Smooth muscle cell (in vitro differentiated cells): Measurements from ENCODE around the gene CFAP46. TPM values are rescaled to one million over a fixed set of nuclear protein-coding genes. Genes with fewer than 3 reads are reported as not detected.

Experiments
- DNase-seq: peaks from one replicate; lab custom pipeline; 2025; ENCODE audit not compliant: unreplicated experiment; lab: John Stamatoyannopoulos, UW
- H2AFZ ChIP-seq: fragments of 200-600 bp; sonication (generic); 2 replicates; pipeline ENCODE4 v1.6.0; 2016; ENCODE audit warnings: antibody characterized with exemption, low read depth, mild to moderate bottlenecking
- H3F3A ChIP-seq: fragments of 200-600 bp; sonication (generic); 2 replicates; pipeline ENCODE4 v1.6.0; 2017; ENCODE audit warnings: antibody characterized with exemption, low read depth
- H3K27ac ChIP-seq: fragments of 200-600 bp; sonication (generic); 2 replicates; pipeline ENCODE4 v1.5.1; 2016; ENCODE audit warnings: low read depth, mild to moderate bottlenecking
- H3K27me3 ChIP-seq: fragments of 200-600 bp; sonication (generic); 2 replicates; pipeline ENCODE4 v1.6.1; 2016; ENCODE audit warnings: low read depth, mild to moderate bottlenecking
- H3K36me3 ChIP-seq: fragments of 200-600 bp; sonication (generic); 2 replicates; pipeline ENCODE4 v1.5.1; 2016; ENCODE audit warnings: low read depth
- H3K4me1 ChIP-seq: fragments of 200-600 bp; sonication (generic); 2 replicates; pipeline ENCODE4 v1.5.1; 2016; ENCODE audit warnings: low read depth
- H3K4me2 ChIP-seq: fragments of 200-600 bp; sonication (generic); 2 replicates; pipeline ENCODE4 v1.6.0; 2016; ENCODE audit warnings: mild to moderate bottlenecking
- H3K4me3 ChIP-seq: fragments of 200-600 bp; sonication (generic); 2 replicates; pipeline ENCODE4 v1.5.1; 2016; ENCODE audit warnings: mild to moderate bottlenecking
- H3K79me2 ChIP-seq: fragments of 200-600 bp; sonication (generic); 2 replicates; pipeline ENCODE4 v1.6.0; 2016; ENCODE audit warnings: low read depth, mild to moderate bottlenecking
- H3K9ac ChIP-seq: fragments of 200-600 bp; sonication (generic); 2 replicates; pipeline ENCODE4 v1.6.0; 2016; ENCODE audit warnings: low read depth
- H3K9me3 ChIP-seq: fragments of 200-600 bp; sonication (generic); replicated peaks from 2 replicates; pipeline ENCODE4 v1.5.1; 2016; ENCODE audit warnings: low read depth
- H4K20me1 ChIP-seq: fragments of 200-600 bp; sonication (generic); 2 replicates; pipeline ENCODE4 v1.6.0; 2016; ENCODE audit warnings: low read depth
- CTCF ChIP-seq: fragments of 200-600 bp; sonication (generic); IDR thresholded peaks from 2 replicates; pipeline ENCODE4 v1.5.1; 2017; ENCODE audit warnings: borderline replicate concordance, mild to moderate bottlenecking, antibody characterized with exemption; ENCODE audit not compliant: insufficient read depth, poor library complexity, severe bottlenecking
- WGBS: methylation state at CpG from one replicate; pipeline ENCODE4 v1.1.7; 2016; ENCODE audit warnings: low lambda C conversion rate; 5-methylcytosine and 5-hydroxymethylcytosine counted together
- polyA plus RNA-seq: library from polyadenylated mRNA; unstranded; fragments of >200 nt; fragmentation: Nextera tagmentation; extraction: Ambion mirVana; gene quantifications from 2 replicates; pipeline ENCODE4 v1.2.1, GENCODE V29; 2016
- total RNA-seq: library from RNA; depleted of rRNA; stranded (reverse); fragments of >200 nt; gene quantifications from 2 replicates; pipeline ENCODE4 v1.2.3, GENCODE V29; 2014

The CFAP46 gene
- total and polyA plus RNA-seq, 2 experiments from 2014 or later, result 1.1 to 2.0 TPM

DNA sequence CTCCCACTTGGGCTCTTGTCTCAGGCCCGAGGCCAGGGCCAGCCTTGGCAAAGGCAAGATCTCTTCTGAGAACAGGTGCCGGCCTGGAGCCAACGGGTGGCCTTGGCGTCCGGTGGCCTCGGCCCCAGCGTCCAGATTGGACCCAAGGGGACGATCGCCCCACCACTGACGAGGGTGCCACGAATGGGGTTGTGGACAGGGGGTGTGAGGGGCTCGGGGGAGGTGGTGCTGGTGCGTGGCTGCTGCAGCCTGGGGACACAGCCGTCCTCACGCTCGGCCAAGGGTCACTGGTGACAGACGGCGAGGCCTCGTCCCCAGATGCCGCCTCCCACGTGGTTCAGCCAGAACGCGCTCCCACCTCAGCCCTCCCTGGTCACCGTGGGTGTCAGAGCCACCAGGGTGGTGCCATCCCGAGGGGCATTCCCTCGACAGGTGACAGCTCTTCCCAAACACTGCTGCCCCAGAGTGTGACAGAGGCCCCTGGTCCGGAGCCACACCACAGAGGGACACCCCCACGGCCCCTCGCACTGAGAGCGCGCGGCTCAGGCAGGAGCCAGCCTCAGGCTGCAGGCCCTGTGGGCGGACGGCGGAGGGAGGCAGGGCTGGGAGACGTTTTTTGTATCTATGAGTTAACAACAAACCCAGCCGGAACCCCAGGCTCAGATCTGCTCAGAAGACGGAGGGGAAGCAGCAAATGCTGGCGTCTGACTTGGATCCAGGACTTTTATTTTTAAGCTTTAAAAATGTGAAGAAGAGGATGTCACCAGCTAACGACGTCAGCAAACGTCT, 18.5 kb upstream of the CFAP46 start:
- DNase-seq, result no peak
- Histone ChIP-seq H3K4me3 (no peak overlapping the region), H3K36me3 (no peaks in the 10 kb centered on the region), H4K20me1 (no peaks in the 10 kb centered on the region), H3K9me3 (no peaks in the 10 kb centered on the region), H3K9ac (no peak overlapping the region), H3K79me2 (no peaks in the 10 kb centered on the region), H2AFZ (no peak overlapping the region), H3F3A (no peaks in the 10 kb centered on the region), H3K4me2 (no peak overlapping the region), H3K4me1 (no peaks in the 10 kb centered on the region), H3K27ac (no peak overlapping the region), H3K27me3 (no peaks in the 10 kb centered on the region)
- no peak for TF ChIP-seq CTCF
- WGBS, result 89% methylated on average over 34 of the region's 42 CpGs

GRCh38 chr10:132960071-132960472, 17.7 kb upstream of the CFAP46 start:
- TF ChIP-seq CTCF, result no peak
- Histone ChIP-seq H3K4me3 (no peak overlapping the region), H3K36me3 (no peaks in the 10 kb centered on the region), H3K4me2 (no peak overlapping the region), H3K9ac (no peak overlapping the region), H3K9me3 (no peaks in the 10 kb centered on the region), H3K27me3 (peaks cover 4% of the 10 kb centered on the region), H3K79me2 (no peaks in the 10 kb centered on the region), H3K4me1 (no peaks in the 10 kb centered on the region), H2AFZ (no peak overlapping the region), H4K20me1 (no peaks in the 10 kb centered on the region), H3F3A (no peaks in the 10 kb centered on the region), H3K27ac (no peak overlapping the region)
- WGBS, result 80% methylated on average over 16 of the region's 19 CpGs
- DNase-seq, result no peak

DNA sequence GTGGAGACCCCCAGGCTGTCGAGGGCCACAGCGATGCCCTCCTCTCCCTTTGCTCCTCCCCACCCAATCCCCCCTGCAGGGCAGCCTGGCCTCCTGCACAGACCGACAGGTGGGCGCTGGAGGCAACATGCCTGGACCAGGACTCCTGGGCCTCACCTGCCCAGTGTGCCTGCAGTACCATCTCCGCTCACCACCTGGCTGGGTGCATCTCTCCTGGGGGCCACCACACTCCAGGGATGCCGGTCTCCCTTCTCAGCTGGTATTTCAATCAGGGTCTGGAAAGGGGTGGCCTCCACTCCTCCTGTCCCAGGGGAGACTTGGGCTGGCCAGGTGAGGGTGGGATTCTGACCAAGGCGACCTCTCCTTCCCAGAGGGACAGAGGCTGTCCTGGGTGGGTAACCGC, 17.2 kb upstream of the CFAP46 start:
- H3K9ac ChIP-seq, result no peak overlapping the region
- 96% methylated on average over 8 of the region's 8 CpGs for WGBS
- no peak for TF ChIP-seq CTCF

More for the DNA sequence above, 17.2 kb upstream of the CFAP46 start:
- Histone ChIP-seq H3K36me3 (no peaks in the 10 kb centered on the region), H3K4me3 (no peak overlapping the region), H3K4me1 (no peaks in the 10 kb centered on the region), H2AFZ (no peak overlapping the region), H4K20me1 (no peaks in the 10 kb centered on the region), H3K9me3 (no peaks in the 10 kb centered on the region), H3K27me3 (peaks cover 7% of the 10 kb centered on the region), H3F3A (no peaks in the 10 kb centered on the region), H3K79me2 (no peaks in the 10 kb centered on the region), H3K4me2 (no peak overlapping the region), H3K27ac (no peak overlapping the region)
- no peak for DNase-seq
